ENCODE measurements around the gene CTCF. TPM values are rescaled to one million over a fixed set of nuclear protein-coding genes. Genes with fewer than 3 reads are reported as not detected.

CTCF gene
- polyA plus RNA-seq, 4 donors, result 76.1 to 83.1 (median 78.7) TPM

GRCh38 chr16:67593288-67593687 is 31.0 kb downstream of the CTCF start:
- no peak for DNase-seq (ENCODE audit: low read depth in 4 of 4, low spot score in 2 of 4)

GRCh38 chr16:67593701-67594100 is 31.4 kb downstream of the CTCF start:
- DNase-seq (ENCODE audit: low read depth in 4 of 4, low spot score in 2 of 4), result no peak

GRCh38 chr16:67594256-67594915 is 32.1 kb downstream of the CTCF start:
- DNase-seq (ENCODE audit: low read depth in 4 of 4, low spot score in 2 of 4), result no peak

DNA sequence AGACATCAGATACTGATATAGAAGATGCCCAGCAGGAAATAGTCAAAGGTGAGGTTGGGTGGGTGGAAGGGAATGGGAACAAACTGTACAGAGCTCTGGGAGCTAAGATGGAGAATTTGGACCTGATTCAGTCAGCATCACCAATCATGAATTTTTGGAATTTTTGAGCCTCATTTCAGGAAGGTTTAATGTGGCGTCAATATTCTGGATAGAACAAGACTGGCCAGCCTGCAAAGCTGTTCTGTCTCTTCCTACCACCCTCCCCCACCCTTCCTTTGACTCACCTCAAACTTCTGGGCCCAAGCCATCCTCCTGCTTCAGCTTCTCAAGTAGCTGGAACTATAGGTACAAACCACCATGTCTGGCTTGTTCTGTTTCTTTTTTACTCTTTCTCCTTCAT is 32.6 kb downstream of the CTCF start:
- no peak for DNase-seq (ENCODE audit: low read depth in 4 of 4, low spot score in 2 of 4)

DNA sequence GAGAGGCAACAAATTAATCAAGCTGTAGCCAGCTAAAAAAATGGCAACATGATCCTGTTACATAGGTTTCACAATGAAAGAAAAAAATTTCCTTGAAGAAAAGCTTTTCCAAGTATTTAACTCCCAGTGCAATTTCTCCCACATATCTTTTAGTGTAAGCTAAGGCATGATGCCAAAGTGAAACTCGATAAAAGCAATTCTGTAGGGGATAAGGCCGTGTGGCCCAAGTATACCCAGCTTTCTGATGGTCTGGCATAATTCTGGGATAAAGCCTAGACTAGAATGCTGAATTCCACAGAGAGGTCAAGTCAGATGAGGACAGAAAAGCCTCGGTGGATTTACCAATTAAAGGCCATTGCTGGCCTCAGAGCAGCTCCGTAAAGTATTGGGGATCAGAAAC is 36.2 kb downstream of the CTCF start:
- no peak for DNase-seq (ENCODE audit: low read depth in 4 of 4, low spot score in 2 of 4)

DNA sequence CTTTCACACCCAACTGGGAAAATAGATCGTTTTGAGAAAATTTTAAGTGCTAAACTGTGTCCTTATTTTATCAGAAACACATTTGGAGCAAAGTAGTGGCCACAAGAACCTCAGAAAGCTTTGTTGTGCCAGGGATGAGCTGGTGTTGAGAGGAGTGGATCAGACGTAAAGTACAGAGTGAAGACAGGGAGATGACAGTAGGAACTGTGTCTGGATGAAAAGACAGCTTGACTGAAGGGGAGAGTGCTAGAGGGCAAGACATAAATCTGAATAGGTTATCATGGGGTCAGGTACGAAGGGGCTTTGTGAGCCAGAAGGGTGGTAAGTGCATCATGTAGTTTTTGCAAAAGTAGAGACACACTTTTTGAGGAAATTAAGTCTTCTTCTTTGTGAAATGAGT is 43.3 kb downstream of the CTCF start:
- no peak for DNase-seq (ENCODE audit: low read depth in 4 of 4, low spot score in 2 of 4)

- DNase-seq (ENCODE audit: low read depth in 4 of 4, low spot score in 2 of 4), result no peak
Observed at GRCh38 chr16:67606632-67607031, 44.3 kb downstream of the CTCF start.

GRCh38 chr16:67608364-67608763 is 46.0 kb downstream of the CTCF start:
- DNase-seq (ENCODE audit: low read depth in 4 of 4, low spot score in 2 of 4), result no peak

DNA sequence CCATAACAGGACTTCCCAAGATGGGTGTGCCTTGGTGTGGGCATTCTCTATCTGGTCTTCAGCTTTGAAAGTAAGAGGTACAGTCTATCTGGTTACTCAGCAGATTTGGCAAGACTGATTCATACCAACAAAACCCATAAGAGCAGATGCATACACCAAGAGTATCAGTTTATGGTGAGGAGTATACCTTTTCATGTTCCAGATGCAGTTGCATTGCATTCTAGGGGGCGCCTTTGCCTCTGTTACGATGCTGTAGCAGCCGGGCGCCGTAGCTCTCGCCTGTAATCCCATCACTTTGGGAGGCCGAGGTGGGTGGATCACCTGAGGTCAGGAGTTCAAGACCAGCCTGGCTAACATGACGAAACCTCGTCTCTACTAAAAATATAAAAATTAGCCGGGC is 51.5 kb downstream of the CTCF start:
- no peak for DNase-seq (ENCODE audit: low read depth in 4 of 4, low spot score in 2 of 4)

DNA sequence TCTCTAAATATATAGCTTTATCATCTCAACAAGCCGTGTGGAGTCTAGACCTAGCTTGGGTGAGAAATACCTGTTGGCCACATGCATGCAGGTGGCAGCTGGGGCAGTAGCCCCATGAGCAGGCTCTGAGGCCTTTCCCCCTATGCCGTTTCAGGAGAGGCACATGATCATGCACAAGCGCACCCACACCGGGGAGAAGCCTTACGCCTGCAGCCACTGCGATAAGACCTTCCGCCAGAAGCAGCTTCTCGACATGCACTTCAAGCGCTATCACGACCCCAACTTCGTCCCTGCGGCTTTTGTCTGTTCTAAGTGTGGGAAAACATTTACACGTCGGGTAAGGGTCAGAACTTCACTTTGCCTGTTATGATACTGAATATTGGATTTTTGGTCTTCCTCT is 65.9 kb downstream of the CTCF start:
- DNase-seq (ENCODE audit: low read depth in 4 of 4, low spot score in 2 of 4), result no peak

- DNase-seq (ENCODE audit: low read depth in 4 of 4, low spot score in 2 of 4), result no peak
Observed at GRCh38 chr16:67632415-67633172, 70.3 kb downstream of the CTCF start.

DNA sequence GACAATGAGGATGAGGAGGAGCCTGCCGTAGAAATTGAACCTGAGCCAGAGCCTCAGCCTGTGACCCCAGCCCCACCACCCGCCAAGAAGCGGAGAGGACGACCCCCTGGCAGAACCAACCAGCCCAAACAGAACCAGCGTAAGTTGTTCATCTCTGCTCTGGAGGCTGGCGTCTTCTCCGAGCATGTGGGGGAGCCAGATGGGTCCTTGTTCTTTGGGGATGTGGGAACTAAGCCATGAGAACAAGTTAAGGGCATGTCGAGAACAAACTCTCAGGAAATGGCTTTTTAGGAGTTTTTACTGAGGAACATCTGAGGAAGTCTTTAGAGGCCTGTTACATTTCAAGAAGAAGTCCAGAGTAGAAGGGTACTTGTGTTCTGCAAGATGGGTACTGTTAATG is 74.4 kb downstream of the CTCF start:
- DNase-seq (ENCODE audit: low read depth in 4 of 4, low spot score in 2 of 4), result no peak

DNA sequence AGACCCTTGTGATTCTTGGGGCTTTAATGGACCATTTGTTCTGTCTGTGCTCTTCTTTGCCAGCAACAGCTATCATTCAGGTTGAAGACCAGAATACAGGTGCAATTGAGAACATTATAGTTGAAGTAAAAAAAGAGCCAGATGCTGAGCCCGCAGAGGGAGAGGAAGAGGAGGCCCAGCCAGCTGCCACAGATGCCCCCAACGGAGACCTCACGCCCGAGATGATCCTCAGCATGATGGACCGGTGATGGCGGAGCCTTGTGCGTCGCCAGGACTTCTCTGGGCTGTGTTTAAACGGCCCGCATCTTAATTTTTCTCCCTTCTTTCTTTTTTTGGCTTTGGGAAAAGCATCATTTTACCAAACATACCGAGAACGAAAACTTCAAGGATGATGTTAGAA is 75.3 kb downstream of the CTCF start:
- no peak for DNase-seq (ENCODE audit: low read depth in 4 of 4, low spot score in 2 of 4)

DNA sequence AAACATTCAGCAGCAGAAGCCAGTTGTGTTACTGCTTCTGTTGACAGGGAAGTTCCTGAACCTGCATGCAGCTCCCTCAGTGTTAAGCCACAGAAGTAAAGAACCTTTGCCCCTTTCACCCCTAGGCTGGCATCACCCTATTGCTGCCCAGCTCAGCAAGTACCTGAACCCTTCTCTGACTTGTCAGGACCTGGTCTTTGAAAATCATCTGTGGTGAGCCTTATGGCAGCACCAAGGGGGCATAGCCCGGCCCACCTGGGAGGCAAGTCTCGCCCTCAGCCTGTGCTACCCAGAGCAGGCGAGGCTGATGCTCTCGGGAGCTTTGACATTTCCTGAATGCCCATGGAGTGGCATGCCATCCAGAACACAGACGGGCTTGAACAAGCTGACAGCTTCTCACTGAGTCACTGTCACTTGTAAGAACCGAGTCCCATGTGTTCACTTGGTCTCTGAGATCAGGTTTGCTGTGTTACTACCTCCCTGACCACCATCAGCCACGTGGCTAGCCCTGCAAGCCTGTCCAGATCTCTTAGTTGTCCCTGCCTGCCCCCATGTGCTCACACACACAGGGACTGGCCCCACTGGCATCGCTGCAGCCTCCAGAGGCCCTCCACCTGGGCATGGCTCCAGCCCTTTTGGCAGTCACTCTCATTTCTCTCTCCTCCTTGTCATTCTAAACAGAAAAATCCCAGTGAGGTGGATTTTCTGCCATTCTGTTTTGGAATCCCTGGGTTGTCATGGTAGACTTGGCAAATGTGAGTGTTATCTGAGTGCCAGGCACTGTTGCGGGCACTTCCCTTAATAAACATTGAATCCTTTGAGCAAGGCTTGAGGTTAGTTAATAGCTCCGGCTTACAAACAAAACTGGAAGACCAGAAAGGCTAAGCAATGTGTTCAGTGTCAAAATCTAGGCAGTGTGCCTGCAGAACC is 79.7 kb downstream of the CTCF start:
- no peak for DNase-seq (ENCODE audit: low read depth in 4 of 4, low spot score in 2 of 4)

DNA sequence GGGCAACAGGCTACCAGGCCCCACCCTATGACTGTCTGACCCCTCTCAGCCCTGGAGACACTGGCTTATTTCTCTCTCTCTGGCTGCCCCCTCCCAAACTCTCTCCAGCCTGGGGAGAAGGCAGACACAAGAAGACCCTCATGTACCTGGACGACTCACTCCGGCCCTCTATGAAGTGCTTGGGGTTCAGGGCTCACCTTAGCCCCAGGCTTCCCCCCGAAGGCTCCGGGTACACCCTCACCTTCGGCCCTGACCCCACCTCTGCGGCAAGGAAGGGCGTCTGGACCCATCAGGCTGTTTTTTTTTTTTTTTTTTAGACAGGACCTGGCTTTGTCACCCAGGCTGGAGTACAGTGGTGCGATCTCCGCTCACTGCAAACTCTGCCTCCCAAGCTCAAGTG is 81.7 kb downstream of the CTCF start:
- no peak for DNase-seq (ENCODE audit: low read depth in 4 of 4, low spot score in 2 of 4)

DNA sequence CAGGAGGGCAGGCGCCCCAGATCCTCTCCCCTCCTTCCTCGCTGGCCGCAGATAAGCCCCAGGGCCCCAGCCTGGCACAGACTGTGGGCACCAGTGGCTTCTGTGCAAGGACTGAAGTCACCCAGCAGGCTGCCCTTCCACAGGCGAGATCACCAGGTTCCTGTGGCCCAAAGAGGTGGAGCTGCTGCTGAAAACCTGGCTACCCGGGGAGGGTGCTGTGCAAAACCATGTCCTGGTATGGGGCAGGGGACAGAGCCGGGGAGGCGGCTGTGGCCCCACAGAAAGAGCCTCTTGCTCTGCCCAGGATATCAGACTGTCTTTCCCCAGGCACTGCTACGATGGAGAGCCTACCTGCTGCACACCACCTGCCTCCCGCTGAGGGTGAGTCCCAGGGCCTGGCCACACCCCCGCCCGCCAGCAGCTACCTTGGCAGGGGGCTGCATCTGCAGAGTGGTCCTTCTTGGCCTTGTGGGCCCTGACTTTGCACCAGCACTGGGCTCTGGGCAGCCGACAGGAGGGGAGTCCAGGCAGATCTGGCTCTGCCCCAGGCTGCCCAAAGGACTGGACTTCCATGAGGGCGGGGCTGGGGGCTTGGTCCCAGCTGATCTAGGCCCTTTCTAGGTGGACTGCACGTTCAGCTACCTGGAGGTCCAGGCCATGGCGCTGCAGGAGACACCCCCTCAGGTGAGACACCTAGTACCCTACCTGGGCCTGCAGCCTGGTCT is 83.2 kb downstream of the CTCF start:
- no peak for DNase-seq (ENCODE audit: low read depth in 4 of 4, low spot score in 2 of 4)

- DNase-seq (ENCODE audit: low read depth in 4 of 4, low spot score in 2 of 4), result no peak
Observed at GRCh38 chr16:67647111-67647651, 84.9 kb downstream of the CTCF start.

GRCh38 chr16:67647681-67648080 is 85.4 kb downstream of the CTCF start:
- DNase-seq (ENCODE audit: low read depth in 4 of 4, low spot score in 2 of 4), result no peak

- DNase-seq (ENCODE audit: low read depth in 4 of 4, low spot score in 2 of 4), result no peak
Observed at GRCh38 chr16:67648088-67648763, 85.9 kb downstream of the CTCF start.
